Spleen (tissue), 11 donors: Measurements from ENCODE around the gene BCOR. TPM values are rescaled to one million over a fixed set of nuclear protein-coding genes. Genes with fewer than 3 reads are reported as not detected.

Experiments
- DNase-seq: peaks from one replicate; pipeline ENCODE4 v3.0.0-alpha.2; 2020
- H3K27ac ChIP-seq, 8 donors: fragments of 200-600 bp; sonication (generic) in 7 of 8; 1 replicate in 4 of 8; 2 replicates in 4 of 8; pipeline versions ENCODE4 v1.5.0 to v1.8.0; 2016 to 2021; ENCODE audit warnings: inconsistent platforms in 4 of 8, mild to moderate bottlenecking in 4 of 8, moderate library complexity in 1 of 8
- H3K27me3 ChIP-seq, 7 donors: fragments of 200-600 bp; sonication (generic) in 6 of 7; replicated peaks in 1 of 7; 1 replicate in 4 of 7; 2 replicates in 3 of 7; pipeline versions ENCODE4 v1.5.0 to v1.8.0; 2016 to 2021; ENCODE audit warnings: inconsistent platforms in 3 of 7, mild to moderate bottlenecking in 1 of 7
- H3K36me3 ChIP-seq, 6 donors: fragments of 200-600 bp; sonication (generic) in 5 of 6; 1 replicate in 4 of 6; 2 replicates in 2 of 6; pipeline versions ENCODE4 v1.5.0 to v1.8.0; 2016 to 2021; ENCODE audit warnings: inconsistent platforms in 2 of 6
- H3K4me1 ChIP-seq, 6 donors: fragments of 200-600 bp; sonication (generic) in 5 of 6; 1 replicate in 3 of 6; 2 replicates in 3 of 6; pipeline versions ENCODE4 v1.5.0 to v1.8.0; 2016 to 2021; ENCODE audit warnings: inconsistent platforms in 3 of 6
- H3K4me3 ChIP-seq, 8 donors: fragments of 200-600 bp; sonication (generic) in 7 of 8; 1 replicate in 4 of 8; 2 replicates in 4 of 8; pipeline versions ENCODE4 v1.5.0 to v1.8.0; 2016 to 2021; ENCODE audit warnings: inconsistent platforms in 4 of 8, mild to moderate bottlenecking in 4 of 8, moderate library complexity in 2 of 8
- H3K9me3 ChIP-seq, 8 donors: fragments of 200-600 bp; sonication (generic) in 7 of 8; 1 replicate in 4 of 8; 2 replicates in 4 of 8; pipeline versions ENCODE4 v1.5.0 to v1.8.0; 2016 to 2021; ENCODE audit warnings: inconsistent platforms in 4 of 8
- POLR2A ChIP-seq, 3 donors: fragments of 450-650 bp; IDR thresholded peaks; one replicate each; pipeline ENCODE4 v1.5.1; 2017; ENCODE audit warnings: antibody characterized with exemption in 3 of 3, mild to moderate bottlenecking in 1 of 3
- POLR2AphosphoS5 ChIP-seq, 3 donors: sonication (generic); formaldehyde crosslinking; IDR thresholded peaks; one replicate each; pipeline ENCODE4 v1.5.1; 2017; ENCODE audit warnings: antibody characterized with exemption in 3 of 3
- WGBS, 5 donors: extraction: QIAGEN DNeasy Blood & Tissue Kit in 3 of 5; methylation state at CpG; one replicate each; pipeline versions ENCODE4 v1.1.5 to v1.1.7; 2013 to 2018; 5-methylcytosine and 5-hydroxymethylcytosine counted together
- intact Hi-C: fragments of 100-400 bp; cut with DNase I; formaldehyde crosslinking; loops from one replicate; pipeline ENCODE4 v1.15.0; 2023; ENCODE audit warnings: low total_unique reads
- polyA plus RNA-seq, 3 donors: library from polyadenylated mRNA; stranded (reverse); fragments of 200-250 nt; gene quantifications; one replicate each; pipeline ENCODE4 v1.2.1, GENCODE V29; 2013
- total RNA-seq, 7 donors: library from RNA; depleted of rRNA in 3 of 7; stranded (reverse); fragments of >200 nt in 3 of 7; fragmentation: NEBNext Ultra II Directional in 4 of 7; extraction: Animal tissue kit (Norgen Biotek cat#: 25700) in 4 of 7; gene quantifications; one replicate each; pipeline versions ENCODE4 v1.1.0 to v1.2.1, GENCODE V29; 2016 to 2021
- TF ChIP-seq, protein P1 (sequence below), 11 experiments: fragments of 200-600 bp in 7 of 11; fragments of 450-650 bp in 4 of 11; sonication (generic) in 4 of 11; IDR thresholded peaks in 8 of 11; conservative IDR thresholded peaks in 3 of 11; 1 replicate in 7 of 11; 2 replicates in 4 of 11; pipeline versions ENCODE4 v1.4.0 to v1.8.0; 2016 to 2021; ENCODE audit warnings: antibody characterized with exemption in 11 of 11, inconsistent platforms in 4 of 11, mild to moderate bottlenecking in 1 of 11
- donor health status: healthy with polysubstance abuse.
- donor health status: DM: no; HTN: no; CAD: no; lungs with moderate emphysema.
- donor health status: DM: no; HTN: no; CAD: no.
- donor health status: Bipolar disorder and iron deficiency.
- donor health status: healthy.
- donor health status: DM: no; HTN: no; CAD: no.
- donor health status: DM: yes; HTN: yes; CAD: no.

The BCOR gene
- total and polyA plus RNA-seq, 10 donors = 8.3 to 38.6 (median 29.0) TPM

GRCh38 chrX:40012039-40012867, 85.5 kb downstream of the BCOR start:
- Histone ChIP-seq H3K4me1 (peaks cover 0 to 64% (median 48%) of the 10 kb centered on the region in 6 donors), H3K4me3 (peak overlapping the region in 6 of 8 donors; percentile 44 to 79 (median 53)), H3K27ac (peak overlapping the region; percentile 1 to 89 (median 84)), H3K9me3 (peaks cover 0 to 13% (median 7%) of the 10 kb centered on the region in 8 donors), H3K27me3 (peaks cover 0 to 79% (median 40%) of the 10 kb centered on the region in 7 donors), H3K36me3 (no peaks in the 10 kb centered on the region)
- intact Hi-C loops = loop anchor here (10.0 kb wide), 2 partner anchors 83 to 143 kb away; partner anchors contain the start of gene BCOR
- TF ChIP-seq, protein P1, sequence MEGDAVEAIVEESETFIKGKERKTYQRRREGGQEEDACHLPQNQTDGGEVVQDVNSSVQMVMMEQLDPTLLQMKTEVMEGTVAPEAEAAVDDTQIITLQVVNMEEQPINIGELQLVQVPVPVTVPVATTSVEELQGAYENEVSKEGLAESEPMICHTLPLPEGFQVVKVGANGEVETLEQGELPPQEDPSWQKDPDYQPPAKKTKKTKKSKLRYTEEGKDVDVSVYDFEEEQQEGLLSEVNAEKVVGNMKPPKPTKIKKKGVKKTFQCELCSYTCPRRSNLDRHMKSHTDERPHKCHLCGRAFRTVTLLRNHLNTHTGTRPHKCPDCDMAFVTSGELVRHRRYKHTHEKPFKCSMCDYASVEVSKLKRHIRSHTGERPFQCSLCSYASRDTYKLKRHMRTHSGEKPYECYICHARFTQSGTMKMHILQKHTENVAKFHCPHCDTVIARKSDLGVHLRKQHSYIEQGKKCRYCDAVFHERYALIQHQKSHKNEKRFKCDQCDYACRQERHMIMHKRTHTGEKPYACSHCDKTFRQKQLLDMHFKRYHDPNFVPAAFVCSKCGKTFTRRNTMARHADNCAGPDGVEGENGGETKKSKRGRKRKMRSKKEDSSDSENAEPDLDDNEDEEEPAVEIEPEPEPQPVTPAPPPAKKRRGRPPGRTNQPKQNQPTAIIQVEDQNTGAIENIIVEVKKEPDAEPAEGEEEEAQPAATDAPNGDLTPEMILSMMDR (IDR thresholded peaks at IDR 0.05 in 8 of 11, conservative IDR thresholded peaks at IDR 0.05 in 3 of 11) = no peak
- TF ChIP-seq POLR2A (IDR thresholded peaks at IDR 0.05) (no peak), POLR2AphosphoS5 (IDR thresholded peaks at IDR 0.05) (no peak)
- 11 to 22% (median 14%) methylated on average over 8 to 60 of the region's 60 CpGs for WGBS, 5 donors
- DNase-seq = peak; percentile 77

- Histone ChIP-seq H3K27me3 (peaks cover 0 to 87% (median 47%) of the 10 kb centered on the region in 7 donors), H3K9me3 (peaks cover 0 to 8% (median 2%) of the 10 kb centered on the region in 8 donors), H3K36me3 (no peaks in the 10 kb centered on the region), H3K4me3 (no peak overlapping the region), H3K4me1 (peaks cover 0 to 66% (median 50%) of the 10 kb centered on the region in 6 donors), H3K27ac (peak overlapping the region in 2 of 8 donors; percentile 85 to 87)
- no peak for DNase-seq
- TF ChIP-seq, protein P1 (IDR thresholded peaks at IDR 0.05 in 8 of 11, conservative IDR thresholded peaks at IDR 0.05 in 3 of 11) = no peak
- TF ChIP-seq POLR2A (IDR thresholded peaks at IDR 0.05) (no peak), POLR2AphosphoS5 (IDR thresholded peaks at IDR 0.05) (no peak)
- intact Hi-C loops = loop anchor here (10.0 kb wide), 2 partner anchors 83 to 143 kb away; partner anchors contain the start of gene BCOR
- WGBS, 5 donors = 29 to 49% (median 41%) methylated on average over 7 to 24 of the region's 24 CpGs
These were observed 86.3 kb downstream of the BCOR start for GRCh38 chrX:40011322-40012038.

- TF ChIP-seq POLR2AphosphoS5 (IDR thresholded peaks at IDR 0.05) (no peak), POLR2A (IDR thresholded peaks at IDR 0.05) (no peak)
- TF ChIP-seq, protein P1 (IDR thresholded peaks at IDR 0.05 in 8 of 11, conservative IDR thresholded peaks at IDR 0.05 in 3 of 11) = no peak
- peaks cover 4 to 74% (median 57%) of the 10 kb centered on the region in 6 donors for H3K4me1 ChIP-seq
These were observed 87.0 kb downstream of the BCOR start for GRCh38 chrX:40010550-40011321.

More at GRCh38 chrX:40010550-40011321, 87.0 kb downstream of the BCOR start:
- Histone ChIP-seq H3K27me3 (peaks cover 0 to 94% (median 53%) of the 10 kb centered on the region in 7 donors), H3K4me3 (no peak overlapping the region), H3K9me3 (peaks cover 0 to under 1% (median 0%) of the 10 kb centered on the region in 8 donors), H3K27ac (no peak overlapping the region), H3K36me3 (no peaks in the 10 kb centered on the region)
- intact Hi-C loops = loop anchor here (10.0 kb wide), 2 partner anchors 84 to 144 kb away; partner anchors contain the start of gene BCOR
- peak; percentile 76 for DNase-seq
- WGBS, 5 donors = 36 to 43% (median 41%) methylated on average over 16 to 21 of the region's 21 CpGs
